HuH-7 (cell line): ENCODE measurements around the gene ANKRD33B.
A peak's percentile ranks its signal among the peaks of the same experiment; 100 is the strongest.
"Not testable (repeated sequence)": the region's sequence is repeated elsewhere in the genome, so short reads cannot be mapped to it uniquely, and the experiment has no call there.

Experiments used
- DNase-seq: peaks from one replicate; pipeline ENCODE4 v3.0.0; 2011; ENCODE audit warnings: low spot score

The ANKRD33B gene

GRCh38 chr5:10563945-10564837 lies at the start of gene ANKRD33B:
TSS of gene ANKRD33B (plus strand) at chr5:10564070. CDS start at chr5:10564468, 398 bp downstream.
- DNase-seq, result peak; percentile 79

GRCh38 chr5:10514572-10514971 lies 49.3 kb upstream of the ANKRD33B start:
- DNase-seq, result not testable (repeated sequence)

GRCh38 chr5:10515492-10515891 lies 48.4 kb upstream of the ANKRD33B start:
- DNase-seq, result no peak

- DNase-seq, result no peak
Observed at GRCh38 chr5:10518347-10518746, 45.5 kb upstream of the ANKRD33B start.

GRCh38 chr5:10519729-10520128 lies 44.1 kb upstream of the ANKRD33B start:
- no peak for DNase-seq

- no peak for DNase-seq
Observed at GRCh38 chr5:10520706-10521105, 43.2 kb upstream of the ANKRD33B start.

- DNase-seq, result no peak
Observed at GRCh38 chr5:10521466-10522223, 42.2 kb upstream of the ANKRD33B start.

- no peak for DNase-seq
Observed at GRCh38 chr5:10522224-10522611, 41.7 kb upstream of the ANKRD33B start.

- DNase-seq, result no peak
Observed at GRCh38 chr5:10524376-10525123, 39.3 kb upstream of the ANKRD33B start.

GRCh38 chr5:10525124-10525495 lies 38.8 kb upstream of the ANKRD33B start:
- DNase-seq, result no peak

GRCh38 chr5:10527281-10527950 lies 36.5 kb upstream of the ANKRD33B start:
- no peak for DNase-seq

- DNase-seq, result no peak
Observed at GRCh38 chr5:10528056-10528816, 35.6 kb upstream of the ANKRD33B start.

GRCh38 chr5:10528827-10529226 lies 35.0 kb upstream of the ANKRD33B start:
- DNase-seq, result no peak

GRCh38 chr5:10530601-10531320 lies 33.1 kb upstream of the ANKRD33B start:
- no peak for DNase-seq

GRCh38 chr5:10532421-10532820 lies 31.4 kb upstream of the ANKRD33B start:
- DNase-seq, result no peak

GRCh38 chr5:10533226-10533625 lies 30.6 kb upstream of the ANKRD33B start:
- no peak for DNase-seq

GRCh38 chr5:10534561-10535530 lies 29.0 kb upstream of the ANKRD33B start:
- no peak for DNase-seq

GRCh38 chr5:10536511-10536910 lies 27.4 kb upstream of the ANKRD33B start:
- DNase-seq, result no peak

- no peak for DNase-seq
Observed at GRCh38 chr5:10536931-10537579, 26.8 kb upstream of the ANKRD33B start.
